ENCODE data around the gene SLC8A3.

Gene SLC8A3

GRCh38 chr14:70057519-70058136, 131.1 kb downstream of the SLC8A3 start:
- DNase-seq (ENCODE audit: low spot score) = no peak
- in situ Hi-C loops (cut with MboI; ENCODE audit: low pct_unique_long_range_greater_than_20kb, low sequenced_read_pairs, unreplicated experiment) = no loop called here
- TF ChIP-seq CTCF (IDR thresholded peaks at IDR 0.05; ENCODE audit: extremely low read depth, insufficient read depth, missing control alignments) = no peak

- in situ Hi-C loops (cut with MboI; ENCODE audit: low pct_unique_long_range_greater_than_20kb, low sequenced_read_pairs, unreplicated experiment) = no loop called here
- no peak for TF ChIP-seq CTCF (IDR thresholded peaks at IDR 0.05; ENCODE audit: extremely low read depth, insufficient read depth, missing control alignments)
- DNase-seq (ENCODE audit: low spot score) = no peak
Observed at GRCh38 chr14:70052990-70053389, 135.8 kb downstream of the SLC8A3 start.

- no peak for DNase-seq (ENCODE audit: low spot score)
- in situ Hi-C loops (cut with MboI; ENCODE audit: low pct_unique_long_range_greater_than_20kb, low sequenced_read_pairs, unreplicated experiment) = no loop called here
- TF ChIP-seq CTCF (IDR thresholded peaks at IDR 0.05; ENCODE audit: extremely low read depth, insufficient read depth, missing control alignments) = no peak
Observed at GRCh38 chr14:70050136-70050535, 138.6 kb downstream of the SLC8A3 start.

- no peak for DNase-seq (ENCODE audit: low spot score)
- in situ Hi-C loops (cut with MboI; ENCODE audit: low pct_unique_long_range_greater_than_20kb, low sequenced_read_pairs, unreplicated experiment) = loop anchor here (25.0 kb wide), 1 partner anchor 462 kb away; no protein-coding TSS in a partner anchor
- TF ChIP-seq CTCF (IDR thresholded peaks at IDR 0.05; ENCODE audit: extremely low read depth, insufficient read depth, missing control alignments) = no peak
Observed at GRCh38 chr14:70049605-70050004, 139.1 kb downstream of the SLC8A3 start.

GRCh38 chr14:70048313-70048654, 140.5 kb downstream of the SLC8A3 start:
- in situ Hi-C loops (cut with MboI; ENCODE audit: low pct_unique_long_range_greater_than_20kb, low sequenced_read_pairs, unreplicated experiment) = loop anchor here (25.0 kb wide), 1 partner anchor 461 kb away; no protein-coding TSS in a partner anchor
- TF ChIP-seq CTCF (IDR thresholded peaks at IDR 0.05; ENCODE audit: extremely low read depth, insufficient read depth, missing control alignments) = no peak

GRCh38 chr14:70047598-70048312, 141.0 kb downstream of the SLC8A3 start:
- no peak for TF ChIP-seq CTCF (IDR thresholded peaks at IDR 0.05; ENCODE audit: extremely low read depth, insufficient read depth, missing control alignments)
- in situ Hi-C loops (cut with MboI; ENCODE audit: low pct_unique_long_range_greater_than_20kb, low sequenced_read_pairs, unreplicated experiment) = loop anchor here (25.0 kb wide), 1 partner anchor 460 kb away; no protein-coding TSS in a partner anchor

More at GRCh38 chr14:70048313-70048654, 140.5 kb downstream of the SLC8A3 start:
- DNase-seq (ENCODE audit: low spot score) = no peak

More at GRCh38 chr14:70047598-70048312, 141.0 kb downstream of the SLC8A3 start:
- DNase-seq (ENCODE audit: low spot score) = no peak

All from GM13977 (cell line).